Neural crest cell (in vitro differentiated cells): Measurements from ENCODE around the gene SLC39A2. TPM values are rescaled to one million over a fixed set of nuclear protein-coding genes. Genes with fewer than 3 reads are reported as not detected.
A peak's percentile ranks its signal among the peaks of the same experiment; 100 is the strongest.

Experiments used
- DNase-seq: peaks from one replicate; pipeline ENCODE4 v3.0.0; 2021; ENCODE audit warnings: low read depth, mixed read lengths, low spot score
- H3K27ac Mint-ChIP-seq: one replicate; pipeline ENCODE4 v1.8.0; 2021; ENCODE audit warnings: mild to moderate bottlenecking, mixed read lengths; ENCODE audit not compliant: unreplicated experiment
- H3K27me3 Mint-ChIP-seq: 2 replicates; pipeline ENCODE4 v1.8.0; 2021; ENCODE audit warnings: low read depth, mild to moderate bottlenecking, mixed read lengths
- H3K36me3 Mint-ChIP-seq: 2 replicates; pipeline ENCODE4 v1.8.0; 2021; ENCODE audit warnings: low read depth, mild to moderate bottlenecking, mixed read lengths
- H3K4me1 Mint-ChIP-seq: 2 replicates; pipeline ENCODE4 v1.8.0; 2021; ENCODE audit warnings: mixed read lengths
- H3K4me3 Mint-ChIP-seq: one replicate; pipeline ENCODE4 v1.8.0; 2021; ENCODE audit warnings: mild to moderate bottlenecking, mixed read lengths
- H3K9me3 Mint-ChIP-seq: 2 replicates; pipeline ENCODE4 v1.8.0; 2021; ENCODE audit warnings: mixed read lengths
- CTCF ChIP-seq: fragments of 200-600 bp; sonication (generic); conservative IDR thresholded peaks from 2 replicates; pipeline ENCODE4 v1.5.0; 2021; ENCODE audit warnings: antibody characterized with exemption, mild to moderate bottlenecking
- total RNA-seq: library from RNA; stranded (reverse); gene quantifications from 2 replicates; pipeline ENCODE4 v1.2.1, GENCODE V29; 2021

SLC39A2 gene
- total RNA-seq, 1 donor from 2014 or later, result 0.37 TPM

DNA sequence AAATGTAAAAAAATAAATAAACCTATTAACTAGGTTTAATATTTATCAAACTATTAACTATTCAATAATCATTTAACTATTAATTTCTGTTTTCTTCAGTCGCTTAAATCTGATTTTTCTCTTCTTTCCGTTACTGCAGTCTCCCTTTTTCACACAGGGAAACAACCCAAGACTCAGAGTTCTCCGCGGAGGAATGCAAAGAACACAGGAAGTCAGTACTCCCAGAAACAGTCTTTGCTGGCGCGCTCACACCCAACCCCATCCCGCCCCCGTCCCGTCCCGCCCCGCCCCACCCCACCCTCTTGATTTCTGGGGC, 9.7 kb upstream of the SLC39A2 start:
- Mint-ChIP-seq H3K27ac (no peak overlapping the region), H3K9me3 (no peaks in the 10 kb centered on the region), H3K27me3 (peaks cover 12% of the 10 kb centered on the region), H3K4me1 (peaks cover 26% of the 10 kb centered on the region), H3K36me3 (peaks cover 8% of the 10 kb centered on the region), H3K4me3 (peak overlapping the region; percentile 96)
- TF ChIP-seq CTCF, result no peak
- DNase-seq, result no peak

GRCh38 chr14:20989787-20990600, 9.1 kb upstream of the SLC39A2 start, which contains the start of gene METTL17:
METTL17 (plus strand) TSS chr14:20989980; CDS start chr14:20990003, 23 bp downstream.
- DNase-seq, result peak; percentile 80
- Mint-ChIP-seq H3K9me3 (no peaks in the 10 kb centered on the region), H3K36me3 (peaks cover 11% of the 10 kb centered on the region), H3K4me1 (peaks cover 26% of the 10 kb centered on the region), H3K27me3 (peaks cover 12% of the 10 kb centered on the region), H3K4me3 (peak within 1 kb of the TSS; percentile 96), H3K27ac (peak within 1 kb of the TSS; percentile 9)
- peak; percentile 56 for TF ChIP-seq CTCF

DNA sequence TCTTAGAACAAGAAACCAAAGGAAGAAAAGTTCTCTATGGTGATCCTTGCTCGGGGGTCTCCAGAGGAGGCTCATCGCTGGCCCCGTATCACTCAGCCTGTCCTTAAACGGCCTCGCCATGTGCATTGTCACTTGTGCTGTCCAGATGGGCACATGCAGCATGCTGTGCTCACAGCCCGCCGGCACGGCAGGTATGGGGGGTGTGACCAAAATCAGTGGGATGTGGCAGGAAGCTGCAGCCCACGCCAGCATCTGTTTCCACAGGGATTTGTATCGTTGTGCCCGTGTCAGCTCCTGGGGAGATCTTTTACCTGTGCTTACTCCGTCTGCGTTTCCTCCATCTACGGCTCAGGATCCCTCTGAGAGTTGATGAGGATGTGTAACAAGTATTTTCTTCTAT, 2.6 kb upstream of the SLC39A2 start:
- Mint-ChIP-seq H3K27ac (no peak overlapping the region), H3K36me3 (peaks cover 12% of the 10 kb centered on the region), H3K4me3 (no peak overlapping the region), H3K27me3 (no peaks in the 10 kb centered on the region), H3K9me3 (no peaks in the 10 kb centered on the region), H3K4me1 (peaks cover 6% of the 10 kb centered on the region)
- no peak for TF ChIP-seq CTCF
- no peak for DNase-seq

DNA sequence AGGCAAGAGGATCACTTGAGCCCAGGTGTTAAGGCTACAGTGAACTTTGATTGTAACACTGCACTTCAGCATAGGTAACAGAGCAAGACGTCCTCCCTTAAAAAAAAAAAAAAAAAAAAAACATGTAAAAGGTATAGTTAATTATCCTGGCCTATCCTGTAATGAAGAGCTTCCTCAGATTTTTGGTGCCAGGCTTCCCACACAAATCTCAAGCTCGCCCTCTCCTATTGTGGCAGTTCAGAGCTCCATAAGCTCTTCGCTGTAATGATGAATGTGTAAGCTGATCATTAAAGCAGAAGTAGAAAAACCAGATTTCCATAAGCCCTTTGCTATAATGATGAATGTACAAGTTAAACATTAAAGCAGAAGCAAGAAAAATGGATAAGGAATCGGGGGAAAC, 2.0 kb upstream of the SLC39A2 start:
- H3K36me3 Mint-ChIP-seq, result peaks cover 12% of the 10 kb centered on the region
- H3K9me3 Mint-ChIP-seq, result no peaks in the 10 kb centered on the region
- H3K4me1 Mint-ChIP-seq, result peaks cover under 1% of the 10 kb centered on the region
- no peak for TF ChIP-seq CTCF
- DNase-seq, result no peak
- no peaks in the 10 kb centered on the region for H3K27me3 Mint-ChIP-seq
- H3K27ac Mint-ChIP-seq, result no peak overlapping the region
- H3K4me3 Mint-ChIP-seq, result no peak overlapping the region

- H3K27ac Mint-ChIP-seq, result no peak overlapping the region
These were observed 1.5 kb upstream of the SLC39A2 start for GRCh38 chr14:20997564-20997963.

More at GRCh38 chr14:20997564-20997963, 1.5 kb upstream of the SLC39A2 start:
- Mint-ChIP-seq H3K4me1 (no peaks in the 10 kb centered on the region), H3K4me3 (no peak overlapping the region), H3K27me3 (no peaks in the 10 kb centered on the region), H3K9me3 (no peaks in the 10 kb centered on the region), H3K36me3 (peaks cover 12% of the 10 kb centered on the region)
- no peak for TF ChIP-seq CTCF
- no peak for DNase-seq
